ENCODE data around the gene SCCPDH. TPM values are rescaled to one million over a fixed set of nuclear protein-coding genes. Genes with fewer than 3 reads are reported as not detected.

The SCCPDH gene
- total RNA-seq, 1 experiment from 2014 or later, result 10.9 TPM

- ATAC-seq (no peak), DNase-seq (ENCODE audit: low spot score) (no peak)
- no peaks in the 10 kb centered on the region for H3K27me3 Mint-ChIP-seq (ENCODE audit: low read depth)
- ChIA-PET POLR2A (no interaction called here), CTCF (no interaction called here)
- no peak overlapping the region for H3K27ac Mint-ChIP-seq
- H3K36me3 Mint-ChIP-seq, result no peaks in the 10 kb centered on the region
- no peak for TF ChIP-seq NFE2L1 (CRISPR knock-in tag; IDR thresholded peaks at IDR 0.05)
- no peak for TF ChIP-seq ZNF425 (CRISPR knock-in tag; conservative IDR thresholded peaks at IDR 0.05)
- no peak for TF ChIP-seq ZNF121 (CRISPR knock-in tag; IDR thresholded peaks at IDR 0.05)
- no peak for TF ChIP-seq NR2C2 (CRISPR knock-in tag; IDR thresholded peaks at IDR 0.05)
- TF ChIP-seq STAT6 (CRISPR knock-in tag; conservative IDR thresholded peaks at IDR 0.05; ENCODE audit: low read depth), result no peak
- TF ChIP-seq E2F1 (CRISPR knock-in tag; IDR thresholded peaks at IDR 0.05), result no peak
- TF ChIP-seq EMX1 (CRISPR knock-in tag; IDR thresholded peaks at IDR 0.05), result no peak
- no peak for TF ChIP-seq SMAD3 (CRISPR knock-in tag; IDR thresholded peaks at IDR 0.05; ENCODE audit: borderline replicate concordance)
- no peak for TF ChIP-seq ERG (CRISPR knock-in tag; IDR thresholded peaks at IDR 0.05)
- no peak for TF ChIP-seq SMAD4 (CRISPR knock-in tag; IDR thresholded peaks at IDR 0.05)
- TF ChIP-seq CDX4 (CRISPR knock-in tag; IDR thresholded peaks at IDR 0.05; ENCODE audit: borderline replicate concordance), result no peak
- H3K9me3 Mint-ChIP-seq, result no peaks in the 10 kb centered on the region
- H3K4me1 Mint-ChIP-seq, result peaks cover 4% of the 10 kb centered on the region; the same call in 1 of the 2 replicates
- H3K4me3 Mint-ChIP-seq, result no peak overlapping the region
These were observed 54.5 kb downstream of the SCCPDH start for GRCh38 chr1:246778663-246779062.

GRCh38 chr1:246779561-246780175 is 55.5 kb downstream of the SCCPDH start:
- Mint-ChIP-seq H3K4me3 (no peak overlapping the region), H3K27ac (no peak overlapping the region), H3K9me3 (no peaks in the 10 kb centered on the region), H3K27me3 (ENCODE audit: low read depth) (no peaks in the 10 kb centered on the region), H3K4me1 (peaks cover 6% of the 10 kb centered on the region), H3K36me3 (no peaks in the 10 kb centered on the region)
- ChIA-PET CTCF (interaction anchor here (1.4 to 1.8 kb wide), 2 partner anchors 9 to 11 kb away, joined by 4 read pairs; no protein-coding TSS in a partner anchor), POLR2A (no interaction called here)
- no peak for DNase-seq (ENCODE audit: low spot score)
- ATAC-seq, result no peak
- TF ChIP-seq ATF3 (CRISPR knock-in tag; conservative IDR thresholded peaks at IDR 0.05), result no peak
- TF ChIP-seq GTF2I (CRISPR knock-in tag; conservative IDR thresholded peaks at IDR 0.05), result no peak
- TF ChIP-seq ZBTB43 (CRISPR knock-in tag; IDR thresholded peaks at IDR 0.05), result no peak
- TF ChIP-seq E2F1 (CRISPR knock-in tag; IDR thresholded peaks at IDR 0.05), result no peak
- no peak for TF ChIP-seq ZNF416 (CRISPR knock-in tag; IDR thresholded peaks at IDR 0.05)
- no peak for TF ChIP-seq ZNF138 (CRISPR knock-in tag; conservative IDR thresholded peaks at IDR 0.05)
- no peak for TF ChIP-seq ATF2 (CRISPR knock-in tag; IDR thresholded peaks at IDR 0.05; ENCODE audit: borderline replicate concordance, low read depth)
- TF ChIP-seq IRF1 (CRISPR knock-in tag; IDR thresholded peaks at IDR 0.05), result no peak
- no peak for TF ChIP-seq GRHL2 (CRISPR knock-in tag; IDR thresholded peaks at IDR 0.05; ENCODE audit: insufficient replicate concordance, severe bottlenecking)
- no peak for TF ChIP-seq ETV6 (CRISPR knock-in tag; IDR thresholded peaks at IDR 0.05)
- TF ChIP-seq NFE2L1 (CRISPR knock-in tag; IDR thresholded peaks at IDR 0.05), result no peak
- TF ChIP-seq NFYB (CRISPR knock-in tag; conservative IDR thresholded peaks at IDR 0.05; ENCODE audit: low read depth), result no peak

Data from WTC11 (cell line).